A673 (cell line): ENCODE data around the gene HOXA1. TPM values are rescaled to one million over a fixed set of nuclear protein-coding genes. Genes with fewer than 3 reads are reported as not detected.

ENCODE experiments used
- BruUV-seq: library from RNA; stranded (reverse); fragments of 400-500 nt; replicated peaks from 2 replicates; lab custom pipeline; 2021; lab: Mats Ljungman, UMichigan
- CTCF ChIA-PET: fragments of 300-600 bp; sonication (Branson Sonifier 250); formaldehyde crosslinking; loops from one replicate; lab custom pipeline; 2022; ENCODE audit warnings: antibody characterized with exemption; lab: Charles Lee
- POLR2A ChIA-PET: fragments of 300-600 bp; sonication (Branson Sonifier 250); formaldehyde crosslinking; loops from one replicate; lab custom pipeline; 2022; ENCODE audit warnings: antibody characterized with exemption; ENCODE audit not compliant: low non-redundant PET; lab: Charles Lee
- DNase-seq: peaks from one replicate; pipeline ENCODE4 v3.0.0-alpha.2; 2015; ENCODE audit warnings: low spot score
- H3K27ac ChIP-seq: fragments of 200-600 bp; sonication (generic); 2 replicates; pipeline ENCODE4 v1.5.1; 2016; ENCODE audit warnings: mixed run types, low read depth, mild to moderate bottlenecking, mixed read lengths, antibody characterized with exemption, low read length; ENCODE audit not compliant: poor library complexity, severe bottlenecking
- H3K27me3 ChIP-seq: fragments of 200-600 bp; sonication (generic); replicated peaks from 2 replicates; pipeline ENCODE4 v1.6.1; 2017; ENCODE audit warnings: mixed run types, low read depth, mild to moderate bottlenecking, mixed read lengths, antibody characterized with exemption, low read length; ENCODE audit not compliant: insufficient read depth, poor library complexity
- H3K36me3 ChIP-seq: fragments of 200-600 bp; sonication (generic); 2 replicates; pipeline ENCODE4 v1.6.1; 2016; ENCODE audit warnings: mixed run types, mild to moderate bottlenecking, mixed read lengths, antibody characterized with exemption, low read length; ENCODE audit not compliant: insufficient read depth, poor library complexity, severe bottlenecking
- H3K4me1 ChIP-seq: fragments of 200-600 bp; sonication (generic); 2 replicates; pipeline ENCODE4 v1.6.1; 2017; ENCODE audit warnings: mixed run types, mild to moderate bottlenecking, mixed read lengths, antibody characterized with exemption, low read length; ENCODE audit not compliant: insufficient read depth, poor library complexity, severe bottlenecking
- H3K4me3 ChIP-seq: fragments of 200-600 bp; sonication (generic); 2 replicates; pipeline ENCODE4 v1.5.1; 2016; ENCODE audit warnings: low read depth, mixed run types, mild to moderate bottlenecking, mixed read lengths, low read length; ENCODE audit not compliant: poor library complexity, severe bottlenecking
- H3K9me3 ChIP-seq: fragments of 200-600 bp; sonication (generic); 2 replicates; pipeline ENCODE4 v1.6.1; 2016; ENCODE audit warnings: mixed run types, low read depth, mild to moderate bottlenecking, mixed read lengths, antibody characterized with exemption, low read length; ENCODE audit not compliant: poor library complexity, severe bottlenecking
- CTCF ChIP-seq: fragments of 300-800, 200-600 bp; sonication (generic); conservative IDR thresholded peaks from 2 replicates; pipeline ENCODE4 v1.5.1; 2017; ENCODE audit warnings: low read depth, mild to moderate bottlenecking, antibody characterized with exemption, low read length, moderate library complexity, mixed read lengths
- EZH2 ChIP-seq: fragments of 200-600 bp; sonication (generic); IDR thresholded peaks from 2 replicates; pipeline ENCODE4 v1.6.1; 2017; ENCODE audit warnings: borderline replicate concordance, low read depth, mild to moderate bottlenecking, mixed read lengths, antibody characterized with exemption, low read length; ENCODE audit not compliant: poor library complexity, severe bottlenecking
- intact Hi-C: fragments of 100-400 bp; cut with micrococcal nuclease; formaldehyde crosslinking; loops from one replicate; pipeline ENCODE4 v1.10.0; 2022; ENCODE audit not compliant: unreplicated experiment
- total RNA-seq: library from RNA; stranded (reverse); gene quantifications from 2 replicates; pipeline ENCODE4 v1.2.3, GENCODE V29; 2021

The HOXA1 gene
- total RNA-seq, 1 experiment from 2014 or later: not detected

- H3K4me3 ChIP-seq: no peak overlapping the region
- no peak overlapping the region for H3K27ac ChIP-seq
- BruUV-seq: no TSS peak
- ChIA-PET POLR2A (no interaction called here), CTCF (no interaction called here)
- no peaks in the 10 kb centered on the region for H3K36me3 ChIP-seq
- H3K27me3 ChIP-seq: peaks cover 29% of the 10 kb centered on the region
- H3K9me3 ChIP-seq: no peaks in the 10 kb centered on the region
- no peak for DNase-seq
- TF ChIP-seq EZH2 (no peak), CTCF (no peak)
- intact Hi-C loops: no loop called here
- no peaks in the 10 kb centered on the region for H3K4me1 ChIP-seq
Observed at GRCh38 chr7:27078616-27079233, 17.1 kb downstream of the HOXA1 start.

GRCh38 chr7:27073076-27073475 lies 22.7 kb downstream of the HOXA1 start:
- no TSS peak for BruUV-seq
- ChIA-PET CTCF (no interaction called here), POLR2A (no interaction called here)
- H3K36me3 ChIP-seq: no peaks in the 10 kb centered on the region
- no peak for TF ChIP-seq CTCF
- TF ChIP-seq EZH2: no peak
- DNase-seq: no peak
- H3K4me1 ChIP-seq: no peaks in the 10 kb centered on the region
- no peak overlapping the region for H3K27ac ChIP-seq
- H3K4me3 ChIP-seq: no peak overlapping the region
- no peaks in the 10 kb centered on the region for H3K9me3 ChIP-seq
- intact Hi-C loops: no loop called here
- H3K27me3 ChIP-seq: no peaks in the 10 kb centered on the region

GRCh38 chr7:27071622-27072390 lies 24.0 kb downstream of the HOXA1 start:
- ChIA-PET CTCF (no interaction called here), POLR2A (no interaction called here)
- no peaks in the 10 kb centered on the region for H3K4me1 ChIP-seq
- intact Hi-C loops: no loop called here
- H3K36me3 ChIP-seq: no peaks in the 10 kb centered on the region
- no peak for DNase-seq
- no peak overlapping the region for H3K27ac ChIP-seq
- no peaks in the 10 kb centered on the region for H3K27me3 ChIP-seq
- H3K4me3 ChIP-seq: no peak overlapping the region
- no peak for TF ChIP-seq EZH2
- no peak for TF ChIP-seq CTCF
- BruUV-seq: no TSS peak
- no peaks in the 10 kb centered on the region for H3K9me3 ChIP-seq
